ENCODE results near the gene F2RL1. TPM values are rescaled to one million over a fixed set of nuclear protein-coding genes. Genes with fewer than 3 reads are reported as not detected.
A peak's percentile ranks its signal among the peaks of the same experiment; 100 is the strongest.
"Not testable (repeated sequence)": the region's sequence is repeated elsewhere in the genome, so short reads cannot be mapped to it uniquely, and the experiment has no call there.

Gene F2RL1
- total RNA-seq (1 to 10 TPM; 1.8 to 2.1 TPM), polyA plus RNA-seq (4.8 TPM)

- Mint-ChIP-seq H3K9me3 (peaks cover 0 to 3% (median 0%) of the 10 kb centered on the region in 5 donors), H3K36me3 (peaks cover 0 to 3% (median 0%) of the 10 kb centered on the region in 3 donors), H3K4me1 (peaks cover 11 to 30% (median 21%) of the 10 kb centered on the region in 3 donors), H3K4me3 (peak within 1 kb of the TSS; percentile 87 to 92 (median 88)), H3K27ac (peak within 1 kb of the TSS in 2 of 8 donors; percentile 28 to 50), H3K27me3 (peaks cover 16 to 43% of the 10 kb centered on the region in 2 donors)
- ChIA-PET POLR2A (no interaction called here), CTCF (interaction anchor here (1.1 kb wide), 1 partner anchor 44 kb away, joined by 3 read pairs; no protein-coding TSS in a partner anchor)
- H3K4me3 ChIP-seq (ENCODE audit: low read length) = peak within 1 kb of the TSS; percentile 88
- peaks cover 12% of the 10 kb centered on the region for H3K27me3 ChIP-seq (ENCODE audit: insufficient read depth, low read length, poor library complexity, severe bottlenecking)
- H3K27ac ChIP-seq (ENCODE audit: low read depth, low read length) = no peak within 1 kb of the TSS
- H3K4me1 ChIP-seq (ENCODE audit: insufficient read depth, low read length) = peaks cover 15% of the 10 kb centered on the region
- H3K9me3 ChIP-seq (ENCODE audit: low read length) = no peaks in the 10 kb centered on the region
- no peaks in the 10 kb centered on the region for H3K36me3 ChIP-seq (ENCODE audit: insufficient read depth, low read length)
- DNase-seq = peak; percentile 23 to 64 (median 40)
Measured at GRCh38 chr5:76818844-76819831, at the start of gene F2RL1. Gene F2RL1, plus strand, starts transcription at chr5:76819030. Its CDS starts 153 bp downstream, at chr5:76819183.

- H3K27me3 Mint-ChIP-seq; H3K27me3 ChIP-seq (ENCODE audit: insufficient read depth, low read length, poor library complexity, severe bottlenecking); DNase-seq; H3K36me3 Mint-ChIP-seq; H3K36me3 ChIP-seq (ENCODE audit: insufficient read depth, low read length); H3K4me3 ChIP-seq (ENCODE audit: low read length); CTCF ChIA-PET; H3K27ac Mint-ChIP-seq; H3K9me3 Mint-ChIP-seq; H3K27ac ChIP-seq (ENCODE audit: low read depth, low read length); H3K4me1 Mint-ChIP-seq; H3K9me3 ChIP-seq (ENCODE audit: low read length); POLR2A ChIA-PET; H3K4me1 ChIP-seq (ENCODE audit: insufficient read depth, low read length): not testable (repeated sequence)
- H3K4me3 Mint-ChIP-seq = peak overlapping the region in 1 of 7 donors; percentile 54
Measured at GRCh38 chr5:76771041-76771440, 47.8 kb upstream of the F2RL1 start.

GRCh38 chr5:76771705-76772405 is 47.0 kb upstream of the F2RL1 start:
- Histone ChIP-seq H3K9me3 (ENCODE audit: low read length) (no peaks in the 10 kb centered on the region), H3K4me1 (ENCODE audit: insufficient read depth, low read length) (no peaks in the 10 kb centered on the region), H3K27me3 (ENCODE audit: insufficient read depth, low read length, poor library complexity, severe bottlenecking) (no peaks in the 10 kb centered on the region), H3K36me3 (ENCODE audit: insufficient read depth, low read length) (no peaks in the 10 kb centered on the region), H3K27ac (ENCODE audit: low read depth, low read length) (no peak overlapping the region), H3K4me3 (ENCODE audit: low read length) (no peak overlapping the region)
- Mint-ChIP-seq H3K9me3 (no peaks in the 10 kb centered on the region), H3K4me1 (peaks cover 3 to 5% (median 4%) of the 10 kb centered on the region in 3 donors), H3K27ac (peak overlapping the region in 1 of 8 donors; percentile 30), H3K36me3 (no peaks in the 10 kb centered on the region), H3K4me3 (peak overlapping the region in 1 of 7 donors; percentile 67), H3K27me3 (peaks cover 0 to 3% of the 10 kb centered on the region in 2 donors)
- ChIA-PET POLR2A (no interaction called here), CTCF (interaction anchor here (1.0 kb wide), 1 partner anchor 163 kb away, joined by 5 read pairs; no protein-coding TSS in a partner anchor)
- no peak for DNase-seq

- Mint-ChIP-seq H3K27ac (no peak overlapping the region), H3K9me3 (no peaks in the 10 kb centered on the region), H3K4me1 (peaks cover 3 to 4% (median 3%) of the 10 kb centered on the region in 3 donors), H3K27me3 (peaks cover 0 to 3% of the 10 kb centered on the region in 2 donors), H3K36me3 (no peaks in the 10 kb centered on the region), H3K4me3 (no peak overlapping the region)
- Histone ChIP-seq H3K4me1 (ENCODE audit: insufficient read depth, low read length) (no peaks in the 10 kb centered on the region), H3K9me3 (ENCODE audit: low read length) (no peaks in the 10 kb centered on the region), H3K4me3 (ENCODE audit: low read length) (no peak overlapping the region), H3K36me3 (ENCODE audit: insufficient read depth, low read length) (no peaks in the 10 kb centered on the region), H3K27me3 (ENCODE audit: insufficient read depth, low read length, poor library complexity, severe bottlenecking) (no peaks in the 10 kb centered on the region), H3K27ac (ENCODE audit: low read depth, low read length) (no peak overlapping the region)
- CTCF ChIA-PET = interaction anchor here (0.7 to 4.9 kb wide), 6 partner anchors 38 to 175 kb away, joined by 3 to 85 read pairs (median 4); no protein-coding TSS in a partner anchor
- POLR2A ChIA-PET = no interaction called here
- DNase-seq = no peak
Measured at GRCh38 chr5:76775921-76776320, 42.9 kb upstream of the F2RL1 start.

- H3K4me3 Mint-ChIP-seq = no peak overlapping the region
Measured at GRCh38 chr5:76776391-76776790, 42.4 kb upstream of the F2RL1 start.

GRCh38 chr5:76780616-76781015 is 38.2 kb upstream of the F2RL1 start:
- H3K27me3 ChIP-seq (ENCODE audit: insufficient read depth, low read length, poor library complexity, severe bottlenecking); H3K4me3 ChIP-seq (ENCODE audit: low read length); DNase-seq; POLR2A ChIA-PET; H3K4me1 ChIP-seq (ENCODE audit: insufficient read depth, low read length); H3K36me3 Mint-ChIP-seq; H3K4me3 Mint-ChIP-seq; H3K27me3 Mint-ChIP-seq; H3K9me3 Mint-ChIP-seq; H3K27ac ChIP-seq (ENCODE audit: low read depth, low read length); H3K9me3 ChIP-seq (ENCODE audit: low read length); H3K36me3 ChIP-seq (ENCODE audit: insufficient read depth, low read length); H3K4me1 Mint-ChIP-seq: not testable (repeated sequence)
- H3K27ac Mint-ChIP-seq = peak overlapping the region in 1 of 8 donors; percentile 26
- CTCF ChIA-PET = interaction anchor here (0.7 kb wide), 1 partner anchor 1264 kb away, joined by 4 read pairs; no protein-coding TSS in a partner anchor

More at GRCh38 chr5:76776391-76776790, 42.4 kb upstream of the F2RL1 start:
- H3K27ac ChIP-seq (ENCODE audit: low read depth, low read length) = no peak overlapping the region
- Mint-ChIP-seq H3K4me1 (peaks cover 3 to 4% (median 3%) of the 10 kb centered on the region in 3 donors), H3K36me3 (no peaks in the 10 kb centered on the region), H3K27me3 (peaks cover 0 to 3% of the 10 kb centered on the region in 2 donors), H3K9me3 (no peaks in the 10 kb centered on the region), H3K27ac (no peak overlapping the region)
- no peaks in the 10 kb centered on the region for H3K4me1 ChIP-seq (ENCODE audit: insufficient read depth, low read length)
- no peaks in the 10 kb centered on the region for H3K9me3 ChIP-seq (ENCODE audit: low read length)
- ChIA-PET POLR2A (no interaction called here), CTCF (interaction anchor here (0.7 to 4.9 kb wide), 5 partner anchors 40 to 176 kb away, joined by 3 to 85 read pairs (median 3); no protein-coding TSS in a partner anchor)
- DNase-seq = no peak
- no peak overlapping the region for H3K4me3 ChIP-seq (ENCODE audit: low read length)
- H3K27me3 ChIP-seq (ENCODE audit: insufficient read depth, low read length, poor library complexity, severe bottlenecking) = no peaks in the 10 kb centered on the region
- no peaks in the 10 kb centered on the region for H3K36me3 ChIP-seq (ENCODE audit: insufficient read depth, low read length)

- POLR2A ChIA-PET = interaction anchor here (0.6 to 0.7 kb wide), 2 partner anchors 14 to 66 kb away, joined by 3 to 4 read pairs; no protein-coding TSS in a partner anchor
- Histone ChIP-seq H3K27ac (ENCODE audit: low read depth, low read length) (no peak overlapping the region), H3K4me1 (ENCODE audit: insufficient read depth, low read length) (no peaks in the 10 kb centered on the region), H3K4me3 (ENCODE audit: low read length) (no peak overlapping the region), H3K9me3 (ENCODE audit: low read length) (no peaks in the 10 kb centered on the region), H3K27me3 (ENCODE audit: insufficient read depth, low read length, poor library complexity, severe bottlenecking) (no peaks in the 10 kb centered on the region), H3K36me3 (ENCODE audit: insufficient read depth, low read length) (no peaks in the 10 kb centered on the region)
- Mint-ChIP-seq H3K27ac (no peak overlapping the region), H3K36me3 (no peaks in the 10 kb centered on the region), H3K27me3 (peaks cover 2 to 7% of the 10 kb centered on the region in 2 donors), H3K9me3 (no peaks in the 10 kb centered on the region), H3K4me1 (no peaks in the 10 kb centered on the region), H3K4me3 (no peak overlapping the region)
- CTCF ChIA-PET = interaction anchor here (1.3 kb wide), 1 partner anchor 77 kb away, joined by 3 read pairs; no protein-coding TSS in a partner anchor
- no peak for DNase-seq
Measured at GRCh38 chr5:76781775-76782174, 37.1 kb upstream of the F2RL1 start.
